PC-3 (cell line): Measurements from ENCODE around the gene THRB. TPM values are rescaled to one million over a fixed set of nuclear protein-coding genes. Genes with fewer than 3 reads are reported as not detected.
A peak's percentile ranks its signal among the peaks of the same experiment; 100 is the strongest.

Experiments
- ATAC-seq: fragments of 200-7000 bp; cut with Tn5 transposase; 2 replicates; pipeline ENCODE4 v1.9.1; 2020; ENCODE audit warnings: mild to moderate bottlenecking, moderate library complexity
- BruUV-seq: library from RNA; stranded (reverse); fragments of 400-500 nt; replicated peaks from 2 replicates; lab custom pipeline; 2021; lab: Mats Ljungman, UMichigan
- CTCF ChIA-PET: fragments of 300-600 bp; sonication (Branson Sonifier 250); formaldehyde crosslinking; loops from one replicate; lab custom pipeline; 2022; ENCODE audit warnings: antibody characterized with exemption; lab: Charles Lee
- POLR2A ChIA-PET: fragments of 300-600 bp; sonication (Branson Sonifier 250); formaldehyde crosslinking; loops from one replicate; lab custom pipeline; 2022; ENCODE audit warnings: antibody characterized with exemption; ENCODE audit not compliant: unreplicated experiment; lab: Charles Lee
- DNase-seq: peaks from one replicate; pipeline ENCODE4 v3.0.0-alpha.2; 2015
- H2AFZ ChIP-seq: fragments of 300-600 bp; sonication (generic); 2 replicates; pipeline ENCODE4 v1.6.0; 2016; ENCODE audit warnings: antibody characterized with exemption, low read length
- H3F3A ChIP-seq: fragments of 300-600 bp; sonication (generic); one replicate; pipeline ENCODE4 v1.6.0; 2017; ENCODE audit warnings: antibody characterized with exemption, low read length, control low read depth, mild to moderate bottlenecking; ENCODE audit not compliant: unreplicated experiment
- H3K27ac ChIP-seq: fragments of 300-600 bp; sonication (generic); 2 replicates; pipeline ENCODE4 v1.5.1; 2016; ENCODE audit warnings: mild to moderate bottlenecking, low read length
- H3K27me3 ChIP-seq: fragments of 300-600 bp; sonication (generic); 2 replicates; pipeline ENCODE4 v1.6.1; 2016; ENCODE audit warnings: low read length, mixed read lengths
- H3K36me3 ChIP-seq: fragments of 300-600 bp; sonication (generic); 2 replicates; pipeline ENCODE4 v1.6.1; 2016; ENCODE audit warnings: low read depth, mixed run types, low read length, mixed read lengths
- H3K4me1 ChIP-seq: fragments of 300-600 bp; sonication (generic); 2 replicates; pipeline ENCODE4 v1.5.1; 2016; ENCODE audit warnings: low read length; ENCODE audit not compliant: insufficient read depth
- H3K4me2 ChIP-seq: fragments of 300-600 bp; sonication (generic); 2 replicates; pipeline ENCODE4 v1.6.0; 2016; ENCODE audit warnings: low read length
- H3K4me3 ChIP-seq: fragments of 300-600 bp; sonication (generic); 2 replicates; pipeline ENCODE4 v1.5.1; 2016; ENCODE audit warnings: mild to moderate bottlenecking, low read length, mixed read lengths
- H3K79me2 ChIP-seq: fragments of 300-600 bp; sonication (generic); 2 replicates; pipeline ENCODE4 v1.6.1; 2017; ENCODE audit warnings: low read length, mixed read lengths
- H3K9ac ChIP-seq: fragments of 300-600 bp; sonication (generic); 2 replicates; pipeline ENCODE4 v1.6.0; 2016; ENCODE audit warnings: mild to moderate bottlenecking, low read length
- H3K9me2 ChIP-seq: fragments of 300-600 bp; sonication (generic); replicated peaks from 2 replicates; pipeline ENCODE4 v1.6.1; 2016; ENCODE audit warnings: mixed run types, low read length, mixed read lengths
- H3K9me3 ChIP-seq: fragments of 300-600 bp; sonication (generic); 2 replicates; pipeline ENCODE4 v1.6.1; 2016; ENCODE audit warnings: low read length, mixed read lengths
- H4K20me1 ChIP-seq: fragments of 300-600 bp; sonication (generic); 2 replicates; pipeline ENCODE4 v1.6.1; 2016; ENCODE audit warnings: low read length, mixed read lengths
- EZH2 ChIP-seq: fragments of 300-600 bp; sonication (generic); IDR thresholded peaks from one replicate; pipeline ENCODE4 v1.6.1; 2017; ENCODE audit warnings: antibody characterized with exemption, mild to moderate bottlenecking, low read length; ENCODE audit not compliant: unreplicated experiment
- EZH2phosphoT487 ChIP-seq: fragments of 300-600 bp; sonication (generic); IDR thresholded peaks from 2 replicates; pipeline ENCODE4 v1.6.1; 2018; ENCODE audit warnings: mild to moderate bottlenecking, antibody characterized with exemption, low read length, borderline replicate concordance
- intact Hi-C: fragments of 100-400 bp; cut with micrococcal nuclease; formaldehyde crosslinking; loops from 2 replicates; pipeline ENCODE4 v1.9.0; 2023
- total RNA-seq: library from RNA; depleted of rRNA; stranded (reverse); fragments of >200 nt; gene quantifications from 2 replicates; pipeline ENCODE4 v1.2.3, GENCODE V29; 2014
- TF ChIP-seq, protein P1 (sequence below): fragments of 300-600 bp; sonication (generic); conservative IDR thresholded peaks from 2 replicates; pipeline ENCODE4 v1.5.1; 2017; ENCODE audit warnings: antibody characterized with exemption, low read depth, mild to moderate bottlenecking, low read length

Gene THRB
- total RNA-seq, 1 experiment from 2014 or later = 9.7 TPM

DNA sequence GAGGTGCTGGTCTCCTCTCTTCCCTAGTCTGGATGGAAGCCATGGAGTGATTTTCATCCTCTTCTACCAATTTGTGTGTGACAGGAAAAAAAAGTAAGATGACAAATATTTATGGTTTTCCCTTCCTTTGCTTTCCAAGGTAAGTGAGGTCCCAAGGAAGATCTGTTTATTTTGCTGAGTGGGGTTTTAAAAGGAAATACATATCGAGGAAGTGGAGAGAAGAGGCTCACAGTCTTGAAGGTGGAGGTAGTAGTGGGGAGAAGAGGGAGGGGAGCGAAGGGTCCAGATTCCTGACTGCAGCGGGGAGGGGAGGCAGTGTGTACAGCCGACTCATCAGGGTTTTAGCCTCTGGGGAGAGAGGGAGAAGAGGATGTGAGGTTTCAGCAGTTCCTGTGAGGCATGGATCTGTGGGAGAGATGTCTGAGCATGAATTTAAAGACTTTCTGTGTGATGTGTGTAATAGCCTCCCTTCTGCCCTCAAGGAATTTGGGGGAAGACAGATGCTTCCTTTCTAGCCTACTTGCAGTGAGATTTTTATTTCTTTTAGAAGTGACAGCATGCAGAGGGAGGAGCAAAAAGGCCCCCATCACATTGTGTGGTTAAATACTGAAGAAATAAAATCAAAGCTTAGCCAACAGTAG lies 272.4 kb downstream of the THRB start:
- DNase-seq = peak; percentile 29
- Histone ChIP-seq H3K4me1 (peaks cover 13% of the 10 kb centered on the region; the same call in 1 of the 2 replicates), H4K20me1 (no peaks in the 10 kb centered on the region), H3K9ac (no peak overlapping the region), H3K4me3 (no peak overlapping the region), H2AFZ (no peak overlapping the region), H3K36me3 (no peaks in the 10 kb centered on the region), H3F3A (no peaks in the 10 kb centered on the region), H3K4me2 (no peak overlapping the region), H3K79me2 (no peaks in the 10 kb centered on the region), H3K27ac (no peak overlapping the region), H3K9me3 (no peaks in the 10 kb centered on the region), H3K27me3 (no peaks in the 10 kb centered on the region), H3K9me2 (no peaks in the 10 kb centered on the region)
- BruUV-seq = no TSS peak
- ChIA-PET CTCF (no interaction called here), POLR2A (no interaction called here)
- TF ChIP-seq EZH2phosphoT487 (no peak), EZH2 (no peak)
- TF ChIP-seq, protein P1, sequence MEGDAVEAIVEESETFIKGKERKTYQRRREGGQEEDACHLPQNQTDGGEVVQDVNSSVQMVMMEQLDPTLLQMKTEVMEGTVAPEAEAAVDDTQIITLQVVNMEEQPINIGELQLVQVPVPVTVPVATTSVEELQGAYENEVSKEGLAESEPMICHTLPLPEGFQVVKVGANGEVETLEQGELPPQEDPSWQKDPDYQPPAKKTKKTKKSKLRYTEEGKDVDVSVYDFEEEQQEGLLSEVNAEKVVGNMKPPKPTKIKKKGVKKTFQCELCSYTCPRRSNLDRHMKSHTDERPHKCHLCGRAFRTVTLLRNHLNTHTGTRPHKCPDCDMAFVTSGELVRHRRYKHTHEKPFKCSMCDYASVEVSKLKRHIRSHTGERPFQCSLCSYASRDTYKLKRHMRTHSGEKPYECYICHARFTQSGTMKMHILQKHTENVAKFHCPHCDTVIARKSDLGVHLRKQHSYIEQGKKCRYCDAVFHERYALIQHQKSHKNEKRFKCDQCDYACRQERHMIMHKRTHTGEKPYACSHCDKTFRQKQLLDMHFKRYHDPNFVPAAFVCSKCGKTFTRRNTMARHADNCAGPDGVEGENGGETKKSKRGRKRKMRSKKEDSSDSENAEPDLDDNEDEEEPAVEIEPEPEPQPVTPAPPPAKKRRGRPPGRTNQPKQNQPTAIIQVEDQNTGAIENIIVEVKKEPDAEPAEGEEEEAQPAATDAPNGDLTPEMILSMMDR = no peak
- ATAC-seq = no peak; the same call in 1 of the 2 replicates
- intact Hi-C loops = no loop called here

- Histone ChIP-seq H3K9ac (no peak overlapping the region), H3K36me3 (no peaks in the 10 kb centered on the region), H3K4me1 (peaks cover 7% of the 10 kb centered on the region; the same call in 1 of the 2 replicates), H3K79me2 (no peaks in the 10 kb centered on the region), H3K9me2 (no peaks in the 10 kb centered on the region), H3K4me3 (no peak overlapping the region), H3K9me3 (no peaks in the 10 kb centered on the region), H4K20me1 (no peaks in the 10 kb centered on the region), H2AFZ (no peak overlapping the region), H3K4me2 (no peak overlapping the region), H3K27me3 (no peaks in the 10 kb centered on the region), H3F3A (no peaks in the 10 kb centered on the region), H3K27ac (no peak overlapping the region)
- intact Hi-C loops = no loop called here
- TF ChIP-seq, protein P1 = no peak
- TF ChIP-seq EZH2phosphoT487 = no peak
- no peak for TF ChIP-seq EZH2
- ChIA-PET CTCF (no interaction called here), POLR2A (no interaction called here)
- ATAC-seq (peak; percentile 49), DNase-seq (peak; percentile 79)
- BruUV-seq = no TSS peak
Observed at GRCh38 chr3:24220859-24221657, 273.6 kb downstream of the THRB start.

DNA sequence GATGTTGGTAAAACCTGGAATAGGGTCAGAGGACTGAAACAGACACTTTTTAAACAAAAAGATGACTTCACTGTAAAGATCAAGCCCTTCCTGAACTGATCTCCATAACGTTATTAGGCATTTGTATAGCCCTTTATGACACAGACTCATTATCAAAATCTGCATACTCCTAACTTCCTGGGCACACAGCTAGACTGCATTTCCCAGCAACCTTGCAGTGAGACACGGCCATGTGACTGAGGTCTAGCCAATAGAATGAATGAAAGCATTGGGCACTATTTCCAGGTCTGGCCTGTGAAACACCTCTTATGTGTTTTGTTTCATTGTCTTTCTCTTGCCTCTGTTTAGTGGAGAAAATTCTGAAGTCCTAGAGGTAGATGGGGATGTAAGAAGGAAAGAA lies 279.1 kb downstream of the THRB start:
- Histone ChIP-seq H3K4me2 (no peak overlapping the region), H3K9me3 (no peaks in the 10 kb centered on the region)
- CTCF ChIA-PET = no interaction called here

More for the DNA sequence above, 279.1 kb downstream of the THRB start:
- DNase-seq = no peak
- H3F3A ChIP-seq = no peaks in the 10 kb centered on the region
- no peak for ATAC-seq
- no peak overlapping the region for H3K27ac ChIP-seq
- POLR2A ChIA-PET = no interaction called here
- H3K79me2 ChIP-seq = no peaks in the 10 kb centered on the region
- no peaks in the 10 kb centered on the region for H3K9me2 ChIP-seq
- intact Hi-C loops = no loop called here
- H4K20me1 ChIP-seq = no peaks in the 10 kb centered on the region
- H3K9ac ChIP-seq = no peak overlapping the region
- no peak overlapping the region for H2AFZ ChIP-seq
- no TSS peak for BruUV-seq
- TF ChIP-seq EZH2phosphoT487 (no peak), EZH2 (no peak)
- TF ChIP-seq, protein P1 = no peak
- H3K36me3 ChIP-seq = no peaks in the 10 kb centered on the region
- peaks cover 3% of the 10 kb centered on the region; the same call in 1 of the 2 replicates for H3K4me1 ChIP-seq
- H3K27me3 ChIP-seq = no peaks in the 10 kb centered on the region
- H3K4me3 ChIP-seq = no peak overlapping the region
